OCI-LY1 (cell line): Measurements from ENCODE around the gene TMEM233.

ENCODE experiments used
- H2AFZ ChIP-seq: fragments of 200-600 bp; sonication (generic), shearing (Covaris generic); 2 replicates; pipeline ENCODE4 v1.6.0; 2014; ENCODE audit warnings: antibody characterized with exemption, mild to moderate bottlenecking, low read length
- H3F3A ChIP-seq: fragments of 200-600 bp; sonication (generic), shearing (Covaris generic); 2 replicates; pipeline ENCODE4 v1.6.0; 2014; ENCODE audit warnings: mild to moderate bottlenecking, antibody characterized with exemption, low read length, moderate library complexity; ENCODE audit not compliant: insufficient read depth
- H3K27ac ChIP-seq: fragments of 200-600 bp; sonication (generic); 2 replicates; pipeline ENCODE4 v1.5.1; 2014; ENCODE audit warnings: low read length, mixed run types, mild to moderate bottlenecking, low read depth; ENCODE audit not compliant: poor library complexity, severe bottlenecking
- H3K27me3 ChIP-seq: fragments of 200-600 bp; sonication (generic); 2 replicates; pipeline ENCODE4 v1.6.0; 2014; ENCODE audit warnings: antibody characterized with exemption, mild to moderate bottlenecking, low read length, moderate library complexity; ENCODE audit not compliant: insufficient read depth
- H3K36me3 ChIP-seq: fragments of 200-600 bp; sonication (generic); 2 replicates; pipeline ENCODE4 v1.6.1; 2014; ENCODE audit warnings: mild to moderate bottlenecking, antibody characterized with exemption, low read length, moderate library complexity, mixed read lengths; ENCODE audit not compliant: insufficient read depth
- H3K4me1 ChIP-seq: fragments of 200-600 bp; sonication (generic); 2 replicates; pipeline ENCODE4 v1.5.1; 2014; ENCODE audit warnings: mild to moderate bottlenecking, low read length, moderate library complexity; ENCODE audit not compliant: insufficient read depth, severe bottlenecking
- H3K4me2 ChIP-seq: fragments of 200-600 bp; sonication (generic), shearing (Covaris generic); 2 replicates; pipeline ENCODE4 v1.6.1; 2014; ENCODE audit warnings: low read length
- H3K4me3 ChIP-seq: fragments of 200-600 bp; sonication (generic); 2 replicates; pipeline ENCODE4 v1.5.1; 2014; ENCODE audit warnings: low read length, low read depth, mild to moderate bottlenecking, mixed read lengths; ENCODE audit not compliant: poor library complexity, severe bottlenecking
- H3K79me2 ChIP-seq: fragments of 200-600 bp; shearing (Covaris generic); 2 replicates; pipeline ENCODE4 v1.6.1; 2016; ENCODE audit warnings: mixed run types, low read length, mixed read lengths; ENCODE audit not compliant: insufficient read depth
- H3K9ac ChIP-seq: fragments of 200-600 bp; sonication (generic), shearing (Covaris generic); 2 replicates; pipeline ENCODE4 v1.6.1; 2014; ENCODE audit warnings: mild to moderate bottlenecking, low read length, mixed read lengths
- H3K9me2 ChIP-seq: fragments of 200-600 bp; sonication (generic), shearing (Covaris generic); 2 replicates; pipeline ENCODE4 v1.6.1; 2014; ENCODE audit warnings: low read depth, mild to moderate bottlenecking, low read length, mixed read lengths
- H3K9me3 ChIP-seq: fragments of 200-600 bp; shearing (Covaris generic); 2 replicates; pipeline ENCODE4 v1.6.1; 2014; ENCODE audit warnings: low read length, mixed read lengths
- H4K20me1 ChIP-seq: fragments of 200-600 bp; sonication (generic), shearing (Covaris generic); 2 replicates; pipeline ENCODE4 v1.6.0; 2016; ENCODE audit warnings: mild to moderate bottlenecking, low read length; ENCODE audit not compliant: insufficient read depth
- CTCF ChIP-seq: fragments of 200-600 bp; sonication (generic), shearing (Covaris generic); IDR thresholded peaks from 2 replicates; pipeline ENCODE4 v1.5.1; 2017; ENCODE audit warnings: mild to moderate bottlenecking, antibody characterized with exemption, low read length, moderate library complexity, mixed read lengths
- EZH2 ChIP-seq: fragments of 200-600 bp; sonication (generic), shearing (Covaris generic); IDR thresholded peaks from 2 replicates; pipeline ENCODE4 v1.8.0; 2017; ENCODE audit warnings: borderline replicate concordance, mixed run types, mild to moderate bottlenecking, antibody characterized with exemption, low read length, moderate library complexity, mixed read lengths

Gene TMEM233

GRCh38 chr12:119681728-119682638, 88.4 kb downstream of the TMEM233 start:
- Histone ChIP-seq H4K20me1 (no peaks in the 10 kb centered on the region), H2AFZ (no peak overlapping the region), H3K9me2 (no peaks in the 10 kb centered on the region), H3K36me3 (peaks cover 81% of the 10 kb centered on the region), H3K9ac (no peak overlapping the region; the same call in 1 of the 2 replicates), H3K79me2 (no peaks in the 10 kb centered on the region), H3K27ac (peak overlapping the region; percentile 71), H3F3A (no peaks in the 10 kb centered on the region), H3K4me3 (no peak overlapping the region), H3K27me3 (no peaks in the 10 kb centered on the region), H3K4me1 (peaks cover 21% of the 10 kb centered on the region), H3K9me3 (no peaks in the 10 kb centered on the region), H3K4me2 (no peak overlapping the region; the same call in 1 of the 2 replicates)
- TF ChIP-seq EZH2: no peak
- TF ChIP-seq CTCF: no peak

- Histone ChIP-seq H4K20me1 (no peaks in the 10 kb centered on the region), H3K4me3 (no peak overlapping the region), H3K4me2 (no peak overlapping the region; the same call in 1 of the 2 replicates), H3K9me3 (no peaks in the 10 kb centered on the region), H3K27ac (peak overlapping the region; percentile 71), H3K27me3 (no peaks in the 10 kb centered on the region), H3K9me2 (no peaks in the 10 kb centered on the region), H3K36me3 (peaks cover 81% of the 10 kb centered on the region), H3K4me1 (peaks cover 21% of the 10 kb centered on the region), H2AFZ (no peak overlapping the region), H3F3A (no peaks in the 10 kb centered on the region), H3K79me2 (no peaks in the 10 kb centered on the region), H3K9ac (no peak overlapping the region; the same call in 1 of the 2 replicates)
- no peak for TF ChIP-seq CTCF
- no peak for TF ChIP-seq EZH2
Measured at GRCh38 chr12:119682639-119683252, 89.2 kb downstream of the TMEM233 start.

- H4K20me1 ChIP-seq: no peaks in the 10 kb centered on the region
- H3K27me3 ChIP-seq: no peaks in the 10 kb centered on the region
- no peaks in the 10 kb centered on the region for H3K79me2 ChIP-seq
- no peak overlapping the region for H3K4me2 ChIP-seq
- H3K4me1 ChIP-seq: peaks cover 21% of the 10 kb centered on the region
- no peak overlapping the region for H3K4me3 ChIP-seq
- peaks cover 82% of the 10 kb centered on the region for H3K36me3 ChIP-seq
- no peak overlapping the region for H2AFZ ChIP-seq
- no peak overlapping the region for H3K27ac ChIP-seq
- no peak overlapping the region for H3K9ac ChIP-seq
- TF ChIP-seq EZH2: no peak
- TF ChIP-seq CTCF: no peak
- H3K9me2 ChIP-seq: no peaks in the 10 kb centered on the region
- no peaks in the 10 kb centered on the region for H3F3A ChIP-seq
- no peaks in the 10 kb centered on the region for H3K9me3 ChIP-seq
Measured at GRCh38 chr12:119683413-119683812, 89.8 kb downstream of the TMEM233 start.
